Sigmoid colon (tissue), 7 donors: ENCODE measurements around the gene BCL2L1. TPM values are rescaled to one million over a fixed set of nuclear protein-coding genes. Genes with fewer than 3 reads are reported as not detected.

Experiments used
- DNase-seq: peaks from one replicate; pipeline ENCODE4 v3.0.0-alpha.2; 2019
- H3K27ac ChIP-seq, 4 donors: fragments of 200-600 bp; sonication (generic); one replicate each; pipeline ENCODE4 v1.5.1; 2016 to 2019; ENCODE audit warnings: mild to moderate bottlenecking in 1 of 4
- H3K27me3 ChIP-seq, 3 donors: fragments of 200-600 bp; sonication (generic); one replicate each; pipeline ENCODE4 v1.5.1; 2019; ENCODE audit warnings: mild to moderate bottlenecking in 1 of 3
- H3K36me3 ChIP-seq, 4 donors: fragments of 200-600 bp; sonication (generic); one replicate each; pipeline ENCODE4 v1.5.1; 2016 to 2019
- H3K4me1 ChIP-seq, 4 donors: fragments of 200-600 bp; sonication (generic); one replicate each; pipeline ENCODE4 v1.5.1; 2017 to 2019
- H3K4me3 ChIP-seq, 4 donors: fragments of 200-600 bp; sonication (generic); one replicate each; pipeline ENCODE4 v1.5.1; 2017 to 2019; ENCODE audit warnings: mild to moderate bottlenecking in 2 of 4, moderate library complexity in 1 of 4
- H3K9me3 ChIP-seq, 4 donors: fragments of 200-600 bp in 3 of 4; sonication (generic) in 3 of 4; one replicate each; pipeline versions ENCODE4 v1.5.1 to v1.6.1; 2013 to 2019
- EP300 ChIP-seq, 4 donors: sonication (generic); formaldehyde crosslinking; IDR thresholded peaks; one replicate each; pipeline ENCODE4 v1.6.1; 2017; ENCODE audit warnings: antibody characterized with exemption in 4 of 4
- POLR2A ChIP-seq, 2 donors: fragments of 450-650 bp; IDR thresholded peaks; one replicate each; pipeline ENCODE4 v1.6.1; 2016; ENCODE audit warnings: antibody characterized with exemption in 2 of 2, mild to moderate bottlenecking in 2 of 2, moderate library complexity in 2 of 2
- POLR2AphosphoS5 ChIP-seq, 4 donors: sonication (generic); formaldehyde crosslinking; IDR thresholded peaks; one replicate each; pipeline ENCODE4 v1.6.1; 2017; ENCODE audit warnings: antibody characterized with exemption in 4 of 4
- WGBS, 2 donors: extraction: QIAGEN DNeasy Blood & Tissue Kit; methylation state at CpG; one replicate each; pipeline ENCODE4 v1.1.7; 2013; 5-methylcytosine and 5-hydroxymethylcytosine counted together
- intact Hi-C: fragments of 100-400 bp; cut with DNase I; formaldehyde crosslinking; loops from one replicate; pipeline ENCODE4 v1.15.1; 2023
- polyA plus RNA-seq, 3 donors: library from polyadenylated mRNA; stranded (reverse); fragments of 200-250 nt; gene quantifications; one replicate each; pipeline ENCODE4 v1.2.3, GENCODE V29; 2013
- total RNA-seq, 4 donors: library from RNA; depleted of rRNA; stranded (reverse); fragments of >200 nt; gene quantifications; one replicate each; pipeline ENCODE4 v1.1.0, GENCODE V29; 2016
- TF ChIP-seq, protein P1 (sequence below), 4 experiments: fragments of 450-650 bp in 3 of 4; fragments of 200-600 bp in 1 of 4; IDR thresholded peaks; one replicate each; pipeline ENCODE4 v1.5.1; 2016 to 2019; ENCODE audit warnings: antibody characterized with exemption in 4 of 4, mild to moderate bottlenecking in 3 of 4, moderate library complexity in 2 of 4
- donor health status: healthy with polysubstance abuse.
- donor health status: Bipolar disorder and iron deficiency.
- donor health status: healthy.

Gene BCL2L1
- total and polyA plus RNA-seq, 7 donors, result 53.2 to 94.8 (median 71.3) TPM

DNA sequence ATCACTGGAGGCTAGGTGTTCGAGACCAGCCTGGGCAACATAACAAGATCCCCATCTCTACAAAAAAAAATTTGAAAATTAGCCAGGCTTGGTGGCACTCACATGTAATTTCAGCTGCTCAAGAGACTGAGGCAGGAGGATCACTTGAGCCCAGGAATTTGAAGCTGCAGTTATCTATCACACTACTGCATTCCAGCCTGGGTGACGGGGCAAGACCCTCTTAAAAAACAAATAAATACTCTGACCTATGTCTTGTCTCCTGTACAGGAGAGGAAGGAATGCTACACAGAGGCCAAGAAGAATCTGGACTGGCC lies 59.2 kb downstream of the BCL2L1 start:
- Histone ChIP-seq H3K27ac (peak overlapping the region; percentile 53 to 71 (median 66)), H3K36me3 (peaks cover 0 to 16% (median 9%) of the 10 kb centered on the region in 4 donors), H3K9me3 (no peaks in the 10 kb centered on the region), H3K27me3 (no peaks in the 10 kb centered on the region), H3K4me3 (no peak overlapping the region), H3K4me1 (peaks cover 0 to 55% (median 48%) of the 10 kb centered on the region in 4 donors)
- DNase-seq, result no peak
- intact Hi-C loops, result no loop called here
- WGBS, 2 donors, result 44 to 81% methylated on average over 2 of the region's 2 CpGs
- TF ChIP-seq POLR2A (IDR thresholded peaks at IDR 0.05) (no peak), EP300 (IDR thresholded peaks at IDR 0.05) (no peak), POLR2AphosphoS5 (IDR thresholded peaks at IDR 0.05) (no peak)
- TF ChIP-seq, protein P1, sequence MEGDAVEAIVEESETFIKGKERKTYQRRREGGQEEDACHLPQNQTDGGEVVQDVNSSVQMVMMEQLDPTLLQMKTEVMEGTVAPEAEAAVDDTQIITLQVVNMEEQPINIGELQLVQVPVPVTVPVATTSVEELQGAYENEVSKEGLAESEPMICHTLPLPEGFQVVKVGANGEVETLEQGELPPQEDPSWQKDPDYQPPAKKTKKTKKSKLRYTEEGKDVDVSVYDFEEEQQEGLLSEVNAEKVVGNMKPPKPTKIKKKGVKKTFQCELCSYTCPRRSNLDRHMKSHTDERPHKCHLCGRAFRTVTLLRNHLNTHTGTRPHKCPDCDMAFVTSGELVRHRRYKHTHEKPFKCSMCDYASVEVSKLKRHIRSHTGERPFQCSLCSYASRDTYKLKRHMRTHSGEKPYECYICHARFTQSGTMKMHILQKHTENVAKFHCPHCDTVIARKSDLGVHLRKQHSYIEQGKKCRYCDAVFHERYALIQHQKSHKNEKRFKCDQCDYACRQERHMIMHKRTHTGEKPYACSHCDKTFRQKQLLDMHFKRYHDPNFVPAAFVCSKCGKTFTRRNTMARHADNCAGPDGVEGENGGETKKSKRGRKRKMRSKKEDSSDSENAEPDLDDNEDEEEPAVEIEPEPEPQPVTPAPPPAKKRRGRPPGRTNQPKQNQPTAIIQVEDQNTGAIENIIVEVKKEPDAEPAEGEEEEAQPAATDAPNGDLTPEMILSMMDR (IDR thresholded peaks at IDR 0.05), result no peak

DNA sequence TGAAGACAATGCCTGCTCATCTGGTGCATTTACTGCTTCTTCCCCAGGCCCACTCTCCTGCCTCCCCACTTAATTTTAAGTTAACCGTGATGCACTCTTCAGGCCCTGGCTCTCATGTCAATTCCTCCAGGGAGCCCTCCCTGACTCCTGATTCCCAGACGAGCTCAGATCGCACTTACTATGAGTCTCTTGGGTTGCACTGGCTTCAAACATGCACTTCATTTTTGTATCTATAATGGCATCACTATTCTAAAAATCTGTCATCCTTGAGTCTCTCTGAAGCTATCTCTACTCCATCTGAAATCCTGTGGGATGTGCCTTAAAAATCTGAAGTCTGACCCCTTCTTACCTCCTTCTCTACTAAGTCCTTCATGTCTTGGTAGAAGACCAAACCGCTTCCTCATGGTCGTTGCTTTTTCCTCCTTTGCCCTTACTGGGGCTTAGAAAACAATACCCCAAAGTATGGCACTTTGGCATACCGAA lies 60.3 kb downstream of the BCL2L1 start:
- TF ChIP-seq POLR2A (IDR thresholded peaks at IDR 0.05), result no peak
- TF ChIP-seq, protein P1 (IDR thresholded peaks at IDR 0.05), result no peak
- no peak for TF ChIP-seq POLR2AphosphoS5 (IDR thresholded peaks at IDR 0.05)
- no peak for TF ChIP-seq EP300 (IDR thresholded peaks at IDR 0.05)
- intact Hi-C loops, result no loop called here
- Histone ChIP-seq H3K27me3 (no peaks in the 10 kb centered on the region), H3K27ac (peak overlapping the region; percentile 69 to 78 (median 73)), H3K4me1 (peaks cover 0 to 45% (median 42%) of the 10 kb centered on the region in 4 donors), H3K36me3 (peaks cover 0 to 16% (median 9%) of the 10 kb centered on the region in 4 donors), H3K9me3 (no peaks in the 10 kb centered on the region), H3K4me3 (no peak overlapping the region)
- WGBS, 2 donors, result 68 to 74% methylated on average over 6 of the region's 6 CpGs
- DNase-seq, result no peak

DNA sequence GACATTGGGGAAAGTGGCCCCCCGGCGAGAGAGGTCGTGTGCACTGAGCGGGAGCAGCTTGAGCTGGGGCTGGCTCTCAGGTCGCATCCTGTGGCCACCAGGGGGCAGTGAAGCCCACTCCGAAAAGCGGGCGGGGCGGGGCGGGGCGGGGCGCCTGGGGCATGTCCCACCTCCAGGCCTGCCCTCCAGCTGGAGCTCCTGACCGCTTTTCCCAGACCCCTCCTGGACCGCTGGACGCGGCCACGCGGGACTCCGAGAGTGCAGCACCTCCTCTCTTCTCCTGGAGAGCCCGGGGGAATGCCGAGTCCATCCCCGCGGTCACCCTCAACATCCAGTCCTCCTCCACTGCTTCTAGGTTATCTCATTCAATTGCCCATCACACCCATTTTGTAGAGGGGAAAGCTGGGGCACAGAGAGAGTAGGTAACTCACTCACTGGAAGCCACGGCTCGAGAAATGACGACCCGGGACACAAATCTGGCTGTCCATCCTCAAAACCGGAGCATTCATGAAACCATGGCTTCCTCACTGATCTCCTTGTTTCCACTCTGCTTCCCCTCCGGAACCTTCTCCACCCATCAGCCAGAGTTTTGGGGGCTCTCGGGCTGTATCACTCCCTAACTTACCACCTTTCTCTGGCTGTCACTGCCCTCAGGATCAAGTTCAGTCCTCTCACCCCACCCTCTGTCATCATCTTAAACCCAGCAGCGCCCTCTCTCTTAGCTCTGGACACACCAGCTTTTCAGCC lies 60.9 kb downstream of the BCL2L1 start:
- Histone ChIP-seq H3K36me3 (peaks cover 0 to 16% (median 9%) of the 10 kb centered on the region in 4 donors), H3K27me3 (no peaks in the 10 kb centered on the region), H3K4me3 (peak overlapping the region; percentile 24 to 45 (median 40)), H3K9me3 (no peaks in the 10 kb centered on the region), H3K27ac (peak overlapping the region; percentile 69 to 78 (median 73)), H3K4me1 (peaks cover 0 to 43% (median 38%) of the 10 kb centered on the region in 4 donors)
- WGBS, 2 donors, result 5 to 7% methylated on average over 31 of the region's 31 CpGs
- TF ChIP-seq POLR2AphosphoS5 (IDR thresholded peaks at IDR 0.05) (peak; percentile 60 to 76 (median 68)), POLR2A (IDR thresholded peaks at IDR 0.05) (no peak), EP300 (IDR thresholded peaks at IDR 0.05) (no peak)
- TF ChIP-seq, protein P1 (IDR thresholded peaks at IDR 0.05), result peak; percentile 53 to 89 (median 58)
- intact Hi-C loops, result loop anchor here (1.0 kb wide), 1 partner anchor 62 kb away; no protein-coding TSS in a partner anchor
- DNase-seq, result peak; percentile 92

DNA sequence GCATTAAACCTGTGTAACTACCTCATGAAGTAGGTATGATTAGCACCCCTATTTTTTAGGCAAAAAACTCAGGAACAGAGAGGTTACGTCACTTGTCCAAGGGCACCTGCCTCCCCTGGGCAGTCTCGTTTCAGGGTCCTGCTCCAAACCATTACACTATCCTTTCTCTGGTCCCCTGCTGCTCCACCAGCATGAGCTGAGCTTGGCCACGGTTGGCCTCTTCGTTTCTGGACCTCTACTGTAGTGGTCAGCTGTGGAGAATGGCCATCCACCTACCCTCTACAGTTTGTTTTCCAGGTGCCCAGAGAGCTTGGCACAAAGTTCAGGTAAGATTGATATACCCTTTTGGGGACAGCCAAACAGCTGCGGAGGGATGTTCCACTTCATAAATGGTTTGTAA lies 68.1 kb downstream of the BCL2L1 start:
- TF ChIP-seq, protein P1 (IDR thresholded peaks at IDR 0.05), result no peak
- TF ChIP-seq POLR2AphosphoS5 (IDR thresholded peaks at IDR 0.05), result no peak
- no peak for TF ChIP-seq POLR2A (IDR thresholded peaks at IDR 0.05)
- TF ChIP-seq EP300 (IDR thresholded peaks at IDR 0.05), result no peak
- H3K4me3 ChIP-seq, result no peak overlapping the region
- WGBS, 2 donors, result 77 to 86% methylated on average over 5 of the region's 5 CpGs
- no peaks in the 10 kb centered on the region for H3K9me3 ChIP-seq
- peaks cover 0 to 21% (median 15%) of the 10 kb centered on the region in 4 donors for H3K4me1 ChIP-seq
- intact Hi-C loops, result no loop called here
- no peak overlapping the region for H3K27ac ChIP-seq
- no peaks in the 10 kb centered on the region for H3K36me3 ChIP-seq
- no peaks in the 10 kb centered on the region for H3K27me3 ChIP-seq
- no peak for DNase-seq
